Measurements from ENCODE around the gene CTBP1.

DNA sequence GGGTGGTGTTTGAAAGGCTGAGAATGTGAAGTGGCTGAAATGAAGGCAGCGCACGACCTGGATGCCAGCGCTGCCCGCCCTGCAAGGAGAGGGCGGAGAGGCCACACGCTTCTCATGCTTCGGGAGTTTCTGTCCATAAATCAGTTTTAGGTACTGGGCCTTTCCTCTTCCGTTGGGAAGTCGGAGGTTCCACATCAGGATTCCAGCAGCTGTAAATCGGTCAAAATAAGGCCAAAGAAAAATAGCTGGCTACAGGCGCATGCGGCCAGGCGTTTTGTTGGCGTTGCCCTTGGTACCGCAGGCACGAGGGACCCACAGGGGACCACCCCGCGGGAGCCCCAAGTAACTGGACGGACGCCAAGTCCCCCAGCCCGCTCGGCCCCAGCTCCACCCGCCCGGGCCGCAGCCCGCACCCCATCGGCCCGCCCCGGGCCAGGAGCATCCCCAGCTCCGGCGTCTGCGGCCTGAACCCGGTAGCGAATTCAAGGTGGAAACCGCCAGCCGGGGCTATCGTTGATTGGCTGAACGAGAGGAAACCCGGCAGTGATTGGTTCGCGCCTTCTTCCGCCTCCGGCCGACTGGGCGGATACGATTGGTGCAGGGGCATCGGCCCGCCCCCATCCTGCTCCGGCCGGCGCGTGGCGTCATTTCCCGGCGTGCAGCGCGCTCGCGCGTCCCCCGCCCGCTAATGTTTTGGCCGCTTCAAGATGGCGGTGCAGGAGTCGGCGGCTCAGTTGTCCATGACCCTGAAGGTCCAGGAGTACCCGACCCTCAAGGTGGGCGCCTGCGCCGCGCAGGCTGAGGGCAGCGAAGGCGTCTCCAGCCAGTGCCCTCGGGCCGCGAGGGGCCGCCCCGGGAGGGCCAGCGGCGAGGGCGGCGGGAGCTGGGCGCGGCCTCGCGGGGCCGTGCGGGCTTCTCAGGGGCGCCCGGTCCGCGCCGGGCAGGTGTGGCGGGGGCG is 40.6 kb upstream of the CTBP1 start, which contains the start of gene MAEA:
- TF ChIP-seq CTCF (conservative IDR thresholded peaks at IDR 0.05; ENCODE audit: low read depth, low read length): no peak
- TF ChIP-seq EZH2 (IDR thresholded peaks at IDR 0.05; ENCODE audit: low read length, unreplicated experiment): no peak
- TF ChIP-seq EZH2phosphoT487 (IDR thresholded peaks at IDR 0.05; ENCODE audit: borderline replicate concordance, low read length): no peak

Data from PC-3 (cell line).